ENCODE data around the gene MAPK6. TPM values are rescaled to one million over a fixed set of nuclear protein-coding genes. Genes with fewer than 3 reads are reported as not detected.

MAPK6 gene
- total and polyA plus RNA-seq, 2 donors (not counting 1 experiment from before 2014, with no cell fraction given) = 3.2 to 17.9 TPM

- Histone ChIP-seq H3K4me2 (replicated peaks; ENCODE audit: low read depth, low read length, poor library complexity, severe bottlenecking) (no peak overlapping the region), H3K4me1 (ENCODE audit: control insufficient read depth in 2 of 2, insufficient read depth in 2 of 2, low read length in 2 of 2) (peaks cover 11 to 14% of the 10 kb centered on the region in 2 donors), H3K9ac (ENCODE audit: low read length) (no peak overlapping the region), H3K27ac (ENCODE audit: low read length in 2 of 2) (no peak overlapping the region), H3K79me2 (ENCODE audit: control insufficient read depth, insufficient read depth, low read length) (no peaks in the 10 kb centered on the region), H3K27me3 (replicated peaks in 1 of 4; ENCODE audit: control extremely low read depth in 1 of 4, control insufficient read depth in 3 of 4, insufficient read depth in 4 of 4, low read length in 3 of 4) (peaks cover 0 to 9% (median 0%) of the 10 kb centered on the region in 4 experiments), H3K36me3 (replicated peaks in 1 of 2; ENCODE audit: control extremely low read depth in 1 of 2, control insufficient read depth in 1 of 2, extremely low read depth in 1 of 2, insufficient read depth in 2 of 2, low read length in 1 of 2) (no peaks in the 10 kb centered on the region), H4K20me1 (ENCODE audit: control insufficient read depth, insufficient read depth, low read length, poor library complexity, severe bottlenecking) (no peaks in the 10 kb centered on the region), H3K4me3 (ENCODE audit: control extremely low read depth in 1 of 5, extremely low read depth in 1 of 5, insufficient read depth in 1 of 5, low read depth in 2 of 5, low read length in 4 of 5) (no peak overlapping the region), H3K9me3 (ENCODE audit: control extremely low read depth in 1 of 3, control insufficient read depth in 2 of 3, insufficient read depth in 1 of 3, low read length in 2 of 3) (no peaks in the 10 kb centered on the region), H2AFZ (ENCODE audit: insufficient read depth, low read depth, low read length, poor library complexity, severe bottlenecking) (no peak overlapping the region)
- ChIA-PET POLR2A (interaction anchor here (0.6 kb wide), 1 partner anchor 17 kb away, joined by 4 read pairs; no protein-coding TSS in a partner anchor), CTCF (interaction anchor here (0.7 to 4.1 kb wide), 40 partner anchors 8 to 428 kb away, joined by 3 to 25 read pairs (median 4); partner anchors contain the start of gene LEO1)
- H3K4me1 Mint-ChIP-seq = peaks cover 22% of the 10 kb centered on the region
- intact Hi-C loops (cut with micrococcal nuclease) = loop anchor here (1.0 kb wide), 1 partner anchor 190 kb away; no protein-coding TSS in a partner anchor
- ATAC-seq (ENCODE audit: low read depth) (no peak), DNase-seq (no peak)
- H3K27ac Mint-ChIP-seq = no peak overlapping the region
- H3K4me3 Mint-ChIP-seq = no peak overlapping the region
- no peaks in the 10 kb centered on the region for H3K9me3 Mint-ChIP-seq (ENCODE audit: insufficient read depth)
- no peak for TF ChIP-seq CTCF (IDR thresholded peaks at IDR 0.05)
- 87% methylated on average over 9 of the region's 10 CpGs for WGBS (ENCODE audit: insufficient coverage)
- H3K27me3 Mint-ChIP-seq = peaks cover 6% of the 10 kb centered on the region
Observed at GRCh38 chr15:52078197-52078875, 59.3 kb downstream of the MAPK6 start.

- Histone ChIP-seq H3K79me2 (ENCODE audit: control insufficient read depth, insufficient read depth, low read length) (no peaks in the 10 kb centered on the region), H2AFZ (ENCODE audit: insufficient read depth, low read depth, low read length, poor library complexity, severe bottlenecking) (peak overlapping the region; percentile 5), H3K9ac (ENCODE audit: low read length) (no peak overlapping the region), H3K4me2 (replicated peaks; ENCODE audit: low read depth, low read length, poor library complexity, severe bottlenecking) (no peak overlapping the region), H3K4me3 (ENCODE audit: control extremely low read depth in 1 of 5, extremely low read depth in 1 of 5, insufficient read depth in 1 of 5, low read depth in 2 of 5, low read length in 4 of 5) (no peak overlapping the region), H3K4me1 (ENCODE audit: control insufficient read depth in 2 of 2, insufficient read depth in 2 of 2, low read length in 2 of 2) (peaks cover 11 to 14% of the 10 kb centered on the region in 2 donors), H4K20me1 (ENCODE audit: control insufficient read depth, insufficient read depth, low read length, poor library complexity, severe bottlenecking) (no peaks in the 10 kb centered on the region), H3K9me3 (ENCODE audit: control extremely low read depth in 1 of 3, control insufficient read depth in 2 of 3, insufficient read depth in 1 of 3, low read length in 2 of 3) (no peaks in the 10 kb centered on the region), H3K27me3 (replicated peaks in 1 of 4; ENCODE audit: control extremely low read depth in 1 of 4, control insufficient read depth in 3 of 4, insufficient read depth in 4 of 4, low read length in 3 of 4) (peaks cover 0 to 9% (median 0%) of the 10 kb centered on the region in 4 experiments), H3K27ac (ENCODE audit: low read length in 2 of 2) (no peak overlapping the region), H3K36me3 (replicated peaks in 1 of 2; ENCODE audit: control extremely low read depth in 1 of 2, control insufficient read depth in 1 of 2, extremely low read depth in 1 of 2, insufficient read depth in 2 of 2, low read length in 1 of 2) (no peaks in the 10 kb centered on the region)
- no peak overlapping the region for H3K4me3 Mint-ChIP-seq
- POLR2A ChIA-PET = no interaction called here
- H3K27me3 Mint-ChIP-seq = peaks cover 6% of the 10 kb centered on the region
- WGBS (ENCODE audit: insufficient coverage) = 63% methylated on average over 4 of the region's 13 CpGs
- DNase-seq = peak; percentile 81
- CTCF ChIA-PET = interaction anchor here (0.7 to 4.1 kb wide), 39 partner anchors 8 to 429 kb away, joined by 3 to 25 read pairs (median 4); partner anchors contain the start of gene LEO1
- peak; percentile 93 for TF ChIP-seq CTCF (IDR thresholded peaks at IDR 0.05)
- TF ChIP-seq EZH2 (IDR thresholded peaks at IDR 0.05; ENCODE audit: borderline replicate concordance, insufficient read depth, low read depth, low read length, poor library complexity, severe bottlenecking) = no peak
- H3K4me1 Mint-ChIP-seq = peaks cover 25% of the 10 kb centered on the region
- no peak overlapping the region for H3K27ac Mint-ChIP-seq
- intact Hi-C loops (cut with micrococcal nuclease) = loop anchor here (1.0 kb wide), 2 partner anchors 97 to 191 kb away; no protein-coding TSS in a partner anchor
- no peaks in the 10 kb centered on the region for H3K9me3 Mint-ChIP-seq (ENCODE audit: insufficient read depth)
- peak; percentile 64 for ATAC-seq (ENCODE audit: low read depth)
Observed at GRCh38 chr15:52078876-52079700, 60.1 kb downstream of the MAPK6 start.
